Measurements from ENCODE around the gene P3R3URF. TPM values are rescaled to one million over a fixed set of nuclear protein-coding genes. Genes with fewer than 3 reads are reported as not detected.

P3R3URF gene
- total and polyA plus RNA-seq, 2 donors: not detected

Other genes starting within 250 kb of the P3R3URF start
- gene PIK3R3, start 43.9 kb downstream of the P3R3URF start, total RNA-seq: 8.9 TPM
- 13.3 TPM for gene PIK3R3, start 43.9 kb downstream of the P3R3URF start, polyA plus RNA-seq
- 1.4 TPM for gene TSPAN1, start 1.4 kb downstream of the P3R3URF start, total RNA-seq
- 6.9 TPM for gene TSPAN1, start 1.4 kb downstream of the P3R3URF start, polyA plus RNA-seq
- 40.9 TPM for gene POMGNT1, start 21.9 kb upstream of the P3R3URF start, total RNA-seq
- gene POMGNT1, start 21.9 kb upstream of the P3R3URF start, polyA plus RNA-seq: 44.9 TPM
- 0.61 TPM for gene LURAP1, start 26.8 kb upstream of the P3R3URF start, total RNA-seq
- gene LURAP1, start 26.8 kb upstream of the P3R3URF start, polyA plus RNA-seq: 1.5 TPM
- gene RAD54L, start 71.3 kb upstream of the P3R3URF start, total RNA-seq: 9.2 TPM
- 2.6 TPM for gene RAD54L, start 71.3 kb upstream of the P3R3URF start, polyA plus RNA-seq
- 32.8 TPM for gene LRRC41, start 127.1 kb upstream of the P3R3URF start, total RNA-seq
- gene LRRC41, start 127.1 kb upstream of the P3R3URF start, polyA plus RNA-seq: 24.1 TPM
- gene UQCRH, start 127.2 kb upstream of the P3R3URF start, total RNA-seq: 420 TPM
- 507 TPM for gene UQCRH, start 127.2 kb upstream of the P3R3URF start, polyA plus RNA-seq
- gene NSUN4, start 164.3 kb upstream of the P3R3URF start, total RNA-seq: 9.9 TPM
- 10.0 TPM for gene NSUN4, start 164.3 kb upstream of the P3R3URF start, polyA plus RNA-seq
- gene FAAH, start 217.8 kb upstream of the P3R3URF start, total RNA-seq: 10.9 TPM
- gene FAAH, start 217.8 kb upstream of the P3R3URF start, polyA plus RNA-seq: 33.7 TPM

Data from thymus (tissue), 2 donors.